ENCODE data around the gene TMOD4.
A peak's percentile ranks its signal among the peaks of the same experiment; 100 is the strongest.

Gene TMOD4

DNA sequence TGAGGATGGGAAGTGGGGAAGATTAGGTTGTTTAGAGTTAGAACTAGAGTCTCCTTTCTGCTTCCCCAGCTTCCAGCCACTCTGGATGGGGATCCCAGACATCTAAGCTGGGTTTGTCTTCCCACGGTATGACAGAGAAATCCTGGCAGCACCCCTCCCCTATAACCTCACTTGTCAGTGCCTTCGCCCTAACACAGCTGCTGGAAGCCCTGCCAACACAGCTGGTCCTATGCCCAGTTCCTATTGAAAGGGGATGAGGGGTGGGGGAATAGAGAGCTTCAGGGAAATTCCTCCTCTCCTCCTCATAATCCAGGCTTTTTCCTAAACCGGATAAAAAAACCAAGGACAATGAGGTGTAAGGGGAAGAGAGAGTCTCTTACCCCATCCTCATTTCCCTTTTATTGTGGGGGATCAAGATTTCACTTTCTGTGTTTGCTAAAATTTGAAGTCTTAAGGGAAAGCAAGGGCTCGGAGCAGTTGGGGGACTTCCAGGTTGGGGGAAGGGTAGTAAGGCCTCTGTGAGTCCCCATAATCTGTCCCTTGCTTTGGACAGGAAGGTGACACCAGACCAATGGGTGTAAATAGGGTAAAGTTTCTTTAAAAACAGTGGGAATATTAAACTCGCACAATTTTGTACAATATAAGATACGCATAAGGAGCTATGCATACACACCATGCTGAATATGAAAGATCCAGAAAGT lies 590 bp downstream of the TMOD4 start:
- DNase-seq: no peak

GRCh38 chr1:151171190-151171589 lies 4.6 kb downstream of the TMOD4 start:
- DNase-seq: no peak

DNA sequence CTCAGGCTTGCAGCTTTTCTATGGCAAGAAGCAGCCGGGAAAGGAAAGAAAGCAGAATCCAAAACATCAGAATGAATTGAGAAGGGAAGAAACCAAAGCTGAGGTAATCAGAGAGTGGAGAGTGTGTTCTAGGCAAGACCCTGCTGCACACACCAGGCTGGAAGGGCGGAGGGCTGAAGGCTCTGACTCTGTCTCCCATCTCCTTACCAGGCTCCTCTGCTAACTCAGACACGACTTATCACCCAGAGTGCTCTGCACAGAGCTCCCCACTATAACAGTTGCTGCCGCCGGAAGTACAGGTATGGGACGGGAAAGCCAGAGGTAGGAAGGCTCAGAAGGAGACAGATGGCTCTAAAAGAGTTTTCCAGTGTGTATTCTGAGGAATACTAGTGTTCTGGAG lies 8.7 kb downstream of the TMOD4 start:
- DNase-seq: no peak

- DNase-seq: no peak
These were observed 9.2 kb downstream of the TMOD4 start for GRCh38 chr1:151166505-151166956.

DNA sequence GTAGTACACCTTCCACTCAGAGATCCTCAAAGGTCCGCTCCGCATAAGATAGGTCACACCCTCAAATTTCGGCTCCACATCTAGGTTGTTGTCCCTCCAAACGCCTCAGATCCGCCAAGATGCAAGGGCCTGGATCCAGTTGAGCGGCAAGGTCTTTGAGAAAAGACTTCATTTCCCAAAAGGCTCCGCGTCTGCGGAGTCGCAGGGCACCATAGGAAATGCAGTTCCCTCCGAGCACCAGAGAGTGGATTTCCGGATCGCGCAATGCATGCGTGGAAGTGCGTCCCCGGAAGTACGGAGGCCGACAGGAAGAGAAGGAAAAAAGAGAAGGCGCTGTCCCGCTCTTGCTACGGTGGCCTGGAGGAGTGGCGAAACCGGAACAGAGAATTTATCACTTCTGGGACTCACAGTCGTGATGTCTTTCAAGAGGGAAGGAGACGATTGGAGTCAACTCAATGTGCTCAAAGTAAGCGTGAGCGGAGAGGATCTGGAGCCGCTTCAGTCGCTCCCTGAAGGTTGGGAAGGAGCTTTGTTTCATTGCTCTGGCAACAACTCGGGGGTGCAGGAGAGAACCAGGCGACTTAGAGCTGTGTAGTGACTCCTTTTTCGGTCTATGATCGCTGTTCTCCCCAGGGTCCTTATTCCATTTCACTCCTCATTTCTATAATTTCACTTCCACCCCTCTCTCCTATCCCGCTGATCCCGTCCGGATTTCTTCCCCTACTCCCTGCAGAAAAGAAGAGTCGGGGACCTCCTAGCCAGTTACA lies 9.9 kb downstream of the TMOD4 start, which contains the start of the genes LYSMD1 and SCNM1:
TSS of gene LYSMD1 (minus strand) at position 165 of the 767 bp plus-strand sequence. CDS start 644 bp downstream, outside the sequence.
TSS of gene SCNM1 (plus strand) at position 407 of the 767 bp plus-strand sequence. CDS start at position 416, 9 bp downstream.
- peak; percentile 98 for DNase-seq

- DNase-seq: no peak
These were observed 10.5 kb downstream of the TMOD4 start for GRCh38 chr1:151165281-151165737.

DNA sequence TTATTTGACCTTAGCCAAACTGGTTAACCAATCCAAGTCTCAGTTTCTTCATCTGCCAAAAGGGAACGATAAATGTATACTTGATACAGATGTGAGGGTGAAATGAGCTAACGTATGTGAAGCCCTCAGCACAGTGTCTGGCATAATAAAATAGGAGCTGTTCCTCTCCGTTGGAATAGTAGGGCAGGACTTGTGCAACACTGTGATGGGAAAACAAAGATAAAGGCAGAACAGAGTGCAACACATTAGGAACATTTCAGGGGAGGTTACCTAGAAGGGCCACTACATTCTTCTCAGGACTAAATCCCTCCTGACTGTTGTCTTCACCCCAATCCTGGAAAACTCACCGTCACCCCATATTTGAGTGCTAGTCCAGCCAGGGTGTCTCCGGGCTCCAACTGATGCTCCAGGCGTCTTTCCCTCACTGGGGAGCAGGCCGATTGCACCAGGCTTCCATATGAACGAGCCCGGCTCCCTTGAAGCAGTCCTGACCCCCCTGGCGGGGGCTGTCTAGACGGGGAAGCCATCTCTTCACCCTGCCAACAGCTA lies 11.0 kb downstream of the TMOD4 start:
- DNase-seq: no peak

GRCh38 chr1:151159373-151159772 lies 16.4 kb downstream of the TMOD4 start:
- no peak for DNase-seq

DNA sequence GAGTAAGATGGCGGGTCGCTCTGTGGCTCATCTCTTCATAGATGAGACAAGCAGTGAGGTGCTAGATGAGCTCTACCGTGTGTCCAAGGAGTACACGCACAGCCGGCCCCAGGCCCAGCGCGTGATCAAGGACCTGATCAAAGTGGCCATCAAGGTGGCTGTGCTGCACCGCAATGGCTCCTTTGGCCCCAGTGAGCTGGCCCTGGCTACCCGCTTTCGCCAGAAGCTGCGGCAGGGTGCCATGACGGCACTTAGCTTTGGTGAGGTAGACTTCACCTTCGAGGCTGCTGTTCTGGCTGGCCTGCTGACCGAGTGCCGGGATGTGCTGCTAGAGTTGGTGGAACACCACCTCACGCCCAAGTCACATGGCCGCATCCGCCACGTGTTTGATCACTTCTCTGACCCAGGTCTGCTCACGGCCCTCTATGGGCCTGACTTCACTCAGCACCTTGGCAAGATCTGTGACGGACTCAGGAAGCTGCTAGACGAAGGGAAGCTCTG lies 17.0 kb downstream of the TMOD4 start:
- DNase-seq: peak; percentile 37

- peak; percentile 68 for DNase-seq
These were observed 17.5 kb downstream of the TMOD4 start for GRCh38 chr1:151158326-151158725.

DNA sequence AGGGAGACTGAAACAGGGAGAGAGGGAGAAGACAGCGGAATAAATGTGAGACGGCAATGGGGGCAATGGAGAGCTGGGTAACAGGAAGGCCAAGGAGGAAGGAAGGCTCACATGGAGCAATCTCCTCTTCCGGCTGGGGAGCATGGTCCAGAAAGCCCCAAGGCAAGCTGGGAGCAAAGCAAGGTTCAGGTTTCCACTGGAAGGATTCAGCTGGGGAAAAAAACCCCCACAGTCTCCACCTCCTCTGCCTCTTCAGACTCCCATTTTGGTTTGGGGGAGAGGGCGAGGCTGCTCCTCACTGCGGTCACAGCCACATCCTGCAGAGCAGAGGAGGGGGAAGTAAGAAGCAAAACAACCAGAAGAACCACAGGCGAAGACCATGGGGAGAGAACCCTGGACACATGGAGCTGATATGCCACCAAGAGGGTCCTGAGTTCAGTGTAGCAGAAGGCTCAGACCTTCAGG lies 18.7 kb downstream of the TMOD4 start:
- DNase-seq: peak; percentile 67

DNA sequence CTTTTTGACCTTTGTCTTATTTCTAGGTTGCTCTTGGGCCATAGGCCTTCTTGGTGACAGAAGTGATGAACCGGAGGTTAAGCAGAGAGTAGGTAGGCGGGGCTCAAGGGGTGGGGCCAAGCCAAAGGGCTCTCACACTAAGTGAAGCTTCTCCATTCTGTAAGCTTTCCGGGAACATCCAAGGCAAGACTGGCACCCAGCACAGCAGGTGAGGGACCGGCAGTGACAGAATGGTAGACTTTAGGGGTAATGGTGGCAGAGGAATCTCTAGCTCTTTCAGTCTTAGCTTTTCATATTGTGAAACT lies 19.3 kb downstream of the TMOD4 start, which contains the start of gene TNFAIP8L2:
TSS of gene TNFAIP8L2 (plus strand) at position 135 of the 305 bp plus-strand sequence. CDS start 2,049 bp downstream, outside the sequence.
- DNase-seq: peak; percentile 79

DNA sequence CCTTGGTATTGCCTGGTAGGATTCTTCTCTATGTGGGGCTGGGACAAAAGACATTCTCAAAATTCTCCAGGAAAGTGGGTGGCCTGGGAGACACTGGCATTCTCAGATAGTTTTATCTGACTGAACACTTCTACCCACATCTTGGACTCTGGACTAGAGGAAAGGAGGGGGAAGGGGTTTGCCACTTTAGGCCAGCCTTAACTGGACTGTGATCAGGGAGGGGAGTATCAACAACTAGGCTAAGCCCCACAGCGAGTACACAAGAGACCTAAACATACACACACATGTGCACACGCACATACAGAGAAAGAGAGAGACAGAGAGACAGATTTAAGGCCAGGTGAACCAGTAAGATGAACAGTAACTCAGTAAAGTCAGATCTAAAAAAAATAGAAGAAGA lies 28.1 kb downstream of the TMOD4 start:
- DNase-seq: no peak

GRCh38 chr1:151147132-151147503 lies 28.7 kb downstream of the TMOD4 start:
- no peak for DNase-seq

DNA sequence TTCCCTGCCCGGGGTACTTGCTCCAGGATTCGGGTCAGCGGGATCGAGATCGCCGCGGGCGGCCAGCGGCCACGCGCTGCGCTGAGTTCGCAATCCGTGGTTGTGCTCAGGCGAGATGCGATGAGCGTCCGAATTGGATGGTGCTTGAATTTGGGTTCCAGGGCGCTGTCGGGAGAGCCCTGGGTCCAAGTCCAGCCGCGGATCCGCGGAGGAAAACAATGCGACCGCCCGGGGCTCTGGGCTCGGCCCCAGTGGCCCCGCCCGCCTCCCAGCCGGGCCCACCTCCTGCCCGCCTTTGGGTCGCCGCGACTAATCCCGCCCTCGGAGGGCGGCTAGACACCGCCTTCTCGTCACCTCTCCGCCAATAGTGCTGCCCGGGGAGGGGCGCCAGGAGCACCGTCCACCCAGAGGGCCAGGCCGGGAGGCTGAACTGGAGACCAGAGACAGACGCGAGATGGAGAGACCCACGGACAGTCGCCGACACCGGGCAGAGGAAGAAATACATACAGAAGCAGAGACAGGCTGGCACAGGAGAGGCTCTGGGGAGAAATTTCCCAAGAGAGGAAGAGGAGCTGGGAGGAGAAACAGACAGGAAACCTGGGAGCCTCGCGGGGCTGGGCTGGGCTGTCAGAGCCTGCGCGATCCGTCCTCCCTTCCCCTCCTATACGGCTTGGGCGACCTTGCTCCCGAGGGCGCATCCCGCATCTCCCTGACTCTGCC lies 29.2 kb downstream of the TMOD4 start, which contains the start of gene SEMA6C:
TSS of gene SEMA6C (minus strand) at position 220 of the 720 bp plus-strand sequence. CDS start 4,010 bp downstream, outside the sequence.
- DNase-seq: peak; percentile 86

DNA sequence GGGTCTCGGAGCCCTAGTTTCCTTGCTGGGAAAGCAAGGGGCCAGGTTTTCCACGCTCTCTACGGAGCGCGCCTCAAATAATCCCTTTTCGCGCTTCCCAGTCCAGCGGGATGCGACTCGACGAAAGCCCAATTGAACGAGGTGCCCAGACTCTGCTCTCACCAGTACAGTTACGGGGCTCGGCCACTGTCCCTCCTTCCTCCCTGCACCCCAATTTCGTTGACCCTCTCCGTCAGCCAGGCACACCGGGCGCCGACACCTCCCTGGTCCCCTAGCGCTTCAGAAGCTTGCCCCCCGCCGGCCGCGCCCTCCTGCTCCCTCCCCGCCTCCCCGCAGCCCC lies 29.7 kb downstream of the TMOD4 start:
- DNase-seq: no peak

DNA sequence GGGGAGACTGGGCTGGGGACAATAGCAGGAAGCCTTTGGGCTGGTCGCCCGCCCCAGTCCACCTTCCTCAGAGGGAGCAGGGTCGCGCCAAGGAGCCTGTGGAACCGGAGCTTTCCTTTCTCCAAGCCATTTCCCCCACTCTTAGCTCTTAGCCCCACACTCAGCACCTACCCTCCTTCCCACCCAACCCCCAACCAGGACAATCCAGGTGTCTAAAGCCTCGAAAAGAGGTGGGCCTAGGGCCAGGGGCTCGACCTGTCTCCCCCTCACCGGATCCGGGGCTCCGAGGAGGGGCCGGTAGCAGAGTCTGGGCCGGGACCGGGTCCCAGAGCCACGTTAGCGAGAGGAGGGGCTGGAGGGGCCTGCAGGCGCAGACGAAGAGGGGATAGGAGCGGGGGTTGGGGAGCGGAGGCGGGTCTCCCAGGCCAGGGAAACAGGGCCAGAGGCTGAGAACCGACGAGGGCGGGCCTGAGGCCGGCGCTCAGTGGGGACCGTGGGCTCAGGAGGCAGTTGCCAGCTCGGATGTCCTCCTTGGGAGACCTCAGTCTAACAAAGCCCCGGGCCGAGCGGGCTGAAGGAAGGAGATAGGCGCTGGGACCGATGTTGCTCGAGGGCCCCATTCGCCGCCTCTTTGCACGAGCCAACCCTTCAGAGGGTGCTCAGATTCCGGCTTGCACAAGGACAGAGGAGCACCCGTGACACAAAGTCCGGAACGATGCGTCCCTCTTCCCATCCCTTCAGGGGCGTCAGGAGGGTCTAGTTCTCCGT lies 30.3 kb downstream of the TMOD4 start:
- no peak for DNase-seq

DNA sequence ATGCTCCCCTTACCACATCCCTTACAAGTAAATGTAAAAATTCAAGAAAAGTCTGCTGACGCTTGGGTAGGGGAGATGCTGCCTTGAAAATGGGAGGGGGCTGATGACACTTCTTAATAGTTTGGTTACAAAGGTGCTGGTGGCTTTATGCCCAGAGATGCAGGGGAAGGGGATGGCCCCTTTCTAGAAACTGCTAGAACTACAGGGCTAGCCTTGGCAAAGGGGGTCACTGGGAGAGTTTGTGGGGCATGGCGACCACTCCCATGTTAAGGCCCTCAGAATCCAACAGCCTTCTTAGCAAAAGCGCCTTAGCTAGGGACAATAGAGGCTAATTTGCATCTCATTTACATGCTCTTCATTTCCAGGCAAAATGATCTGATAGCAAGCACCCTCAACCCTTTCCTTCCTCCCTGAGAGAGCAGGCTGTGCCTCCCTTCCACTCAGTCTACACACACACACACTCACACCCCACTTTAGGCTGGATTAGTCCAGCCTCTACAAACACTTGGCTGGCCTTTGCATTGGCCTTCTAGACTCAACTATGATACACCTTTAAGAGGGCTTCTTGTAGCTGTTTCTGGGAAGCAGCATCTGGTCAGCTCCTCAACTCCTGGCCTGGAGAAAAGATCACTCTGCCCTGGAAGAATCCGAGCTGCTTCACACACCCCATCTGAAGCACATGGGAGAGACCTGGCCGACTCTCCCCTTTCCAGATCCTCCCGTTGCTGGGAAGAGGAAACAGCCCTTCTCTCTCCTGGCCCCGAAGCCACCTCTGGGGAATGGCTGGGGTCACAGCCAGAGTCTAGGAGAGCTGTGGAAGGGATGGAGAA lies 31.1 kb downstream of the TMOD4 start:
- no peak for DNase-seq

- no peak for DNase-seq
These were observed 31.8 kb downstream of the TMOD4 start for GRCh38 chr1:151143986-151144385.

- no peak for DNase-seq
These were observed 32.7 kb downstream of the TMOD4 start for GRCh38 chr1:151143057-151143435.
